Neuronal stem cell (in vitro differentiated cells): ENCODE measurements around the gene RNFT2.

Experiments used
- DNase-seq: peaks from one replicate; pipeline ENCODE4 v3.0.0-alpha.2; 2013; ENCODE audit warnings: low spot score
- H2AFZ ChIP-seq: one replicate; pipeline ENCODE4 v1.6.1; 2013; ENCODE audit warnings: mild to moderate bottlenecking, low read length, inconsistent platforms
- H2AK5ac ChIP-seq: 2 replicates; pipeline ENCODE4 v1.6.1; 2013; ENCODE audit warnings: low read depth, mild to moderate bottlenecking, inconsistent platforms, low read length, moderate library complexity, mixed read lengths
- H2BK120ac ChIP-seq: 2 replicates; pipeline ENCODE4 v1.6.1; 2013; ENCODE audit warnings: low read depth, mild to moderate bottlenecking, inconsistent platforms, low read length, moderate library complexity, mixed read lengths
- H2BK12ac ChIP-seq: one replicate; pipeline ENCODE4 v1.6.1; 2013; ENCODE audit warnings: low read length, inconsistent platforms
- H2BK15ac ChIP-seq: 2 replicates; pipeline ENCODE4 v1.6.1; 2013; ENCODE audit warnings: mild to moderate bottlenecking, low read length, inconsistent platforms, mixed read lengths
- H2BK5ac ChIP-seq: one replicate; pipeline ENCODE4 v1.6.1; 2013; ENCODE audit warnings: inconsistent platforms, mild to moderate bottlenecking, low read length, moderate library complexity
- H3K14ac ChIP-seq: one replicate; pipeline ENCODE4 v1.6.1; 2013; ENCODE audit warnings: low read length, inconsistent platforms
- H3K18ac ChIP-seq: 2 replicates; pipeline ENCODE4 v1.6.1; 2013; ENCODE audit warnings: low read length, inconsistent platforms
- H3K23ac ChIP-seq: 2 replicates; pipeline ENCODE4 v1.6.1; 2013; ENCODE audit warnings: low read depth, mild to moderate bottlenecking, mixed read lengths, low read length, inconsistent platforms; ENCODE audit not compliant: poor library complexity
- H3K27ac ChIP-seq: replicated peaks from 3 replicates; pipeline ENCODE4 v1.5.1; 2013; ENCODE audit warnings: low read length, inconsistent platforms
- H3K27me3 ChIP-seq, 3 experiments: 2 replicates each; pipeline ENCODE4 v1.6.1; 2013; ENCODE audit warnings: low read length in 3 of 3, mild to moderate bottlenecking in 2 of 3, inconsistent platforms in 1 of 3, low read depth in 1 of 3, mixed read lengths in 1 of 3, moderate library complexity in 1 of 3; ENCODE audit not compliant: control insufficient read depth in 3 of 3, insufficient read depth in 3 of 3
- H3K36me3 ChIP-seq, 2 donors: replicated peaks in 1 of 2; 2 replicates each; pipeline ENCODE4 v1.6.1; 2013; ENCODE audit warnings: low read length in 2 of 2; ENCODE audit not compliant: control insufficient read depth in 2 of 2, insufficient read depth in 2 of 2
- H3K4ac ChIP-seq: 2 replicates; pipeline ENCODE4 v1.6.1; 2013; ENCODE audit warnings: inconsistent platforms, mild to moderate bottlenecking, low read length, moderate library complexity
- H3K4me1 ChIP-seq, 2 donors: 1 replicate in 1 of 2; 2 replicates in 1 of 2; pipeline ENCODE4 v1.6.1; 2013; ENCODE audit warnings: low read length in 2 of 2, low read depth in 1 of 2; ENCODE audit not compliant: control insufficient read depth in 2 of 2, insufficient read depth in 1 of 2
- H3K4me2 ChIP-seq: one replicate; pipeline ENCODE4 v1.6.1; 2013; ENCODE audit warnings: mild to moderate bottlenecking, low read length, inconsistent platforms; ENCODE audit not compliant: insufficient read depth, poor library complexity, severe bottlenecking
- H3K4me3 ChIP-seq, 2 donors: 2 replicates each; pipeline ENCODE4 v1.5.1; 2013; ENCODE audit warnings: low read length in 2 of 2, mild to moderate bottlenecking in 2 of 2, inconsistent platforms in 1 of 2, moderate library complexity in 1 of 2
- H3K79me1 ChIP-seq: one replicate; pipeline ENCODE4 v1.6.1; 2013; ENCODE audit warnings: low read depth, mild to moderate bottlenecking, inconsistent platforms, low read length, moderate library complexity
- H3K9ac ChIP-seq: one replicate; pipeline ENCODE4 v1.6.1; 2013; ENCODE audit warnings: mild to moderate bottlenecking, low read depth, low read length, inconsistent platforms; ENCODE audit not compliant: poor library complexity
- H3K9me3 ChIP-seq, 2 donors: replicated peaks in 1 of 2; 2 replicates each; pipeline versions ENCODE3 to v1.6.1; 2013; ENCODE audit warnings: low read length in 2 of 2, mild to moderate bottlenecking in 2 of 2, inconsistent platforms in 1 of 2, low read depth in 1 of 2, mixed read lengths in 1 of 2, moderate library complexity in 1 of 2; ENCODE audit not compliant: control insufficient read depth in 2 of 2, insufficient read depth in 1 of 2
- H4K8ac ChIP-seq: one replicate; pipeline ENCODE4 v1.6.1; 2013; ENCODE audit warnings: low read depth, mild to moderate bottlenecking, inconsistent platforms, low read length, moderate library complexity
- H4K91ac ChIP-seq: one replicate; pipeline ENCODE4 v1.6.1; 2013; ENCODE audit warnings: low read length, low read depth, mild to moderate bottlenecking, inconsistent platforms; ENCODE audit not compliant: poor library complexity
- WGBS, 2 donors: extraction: QIAGEN DNeasy Blood & Tissue Kit; methylation state at CpG; one replicate each; pipeline ENCODE4 v1.1.7; 2013; ENCODE audit warnings: missing lambda C conversion rate in 2 of 2, mixed read lengths in 1 of 2; ENCODE audit not compliant: insufficient read length in 2 of 2, insufficient replicate concordance in 1 of 2; ENCODE audit errors: extremely low coverage in 2 of 2; 5-methylcytosine and 5-hydroxymethylcytosine counted together

Gene RNFT2

GRCh38 chr12:116890330-116890729 lies 152.2 kb downstream of the RNFT2 start:
- WGBS, 2 donors, result no CpG with 5 or more reads among the region's 2 CpGs
- no peak overlapping the region for H2AK5ac ChIP-seq
- no peak for DNase-seq
- no peak overlapping the region for H3K27ac ChIP-seq
- H3K9ac ChIP-seq, result no peak overlapping the region
- no peak overlapping the region for H2BK12ac ChIP-seq
- H2BK15ac ChIP-seq, result no peak overlapping the region
- H2BK5ac ChIP-seq, result no peak overlapping the region
- no peak overlapping the region for H3K4me2 ChIP-seq
- H4K8ac ChIP-seq, result no peak overlapping the region
- H2AFZ ChIP-seq, result no peak overlapping the region
- no peaks in the 10 kb centered on the region for H3K36me3 ChIP-seq
- no peak overlapping the region for H3K4me3 ChIP-seq
- no peak overlapping the region for H3K18ac ChIP-seq
- H4K91ac ChIP-seq, result no peak overlapping the region
- no peaks in the 10 kb centered on the region for H3K79me1 ChIP-seq
- no peak overlapping the region for H2BK120ac ChIP-seq
- H3K23ac ChIP-seq, result no peak overlapping the region
- no peak overlapping the region for H3K4ac ChIP-seq
- no peak overlapping the region for H3K14ac ChIP-seq
- H3K27me3 ChIP-seq, result peaks cover 0 to 19% (median 0%) of the 10 kb centered on the region in 3 experiments
- peaks cover 0 to 2% of the 10 kb centered on the region in 2 donors for H3K9me3 ChIP-seq
- no peaks in the 10 kb centered on the region for H3K4me1 ChIP-seq

GRCh38 chr12:116891019-116891418 lies 152.9 kb downstream of the RNFT2 start:
- Histone ChIP-seq H2BK120ac (no peak overlapping the region), H3K9ac (no peak overlapping the region), H3K27ac (no peak overlapping the region), H2BK5ac (no peak overlapping the region), H3K27me3 (peaks cover 0 to 19% (median 0%) of the 10 kb centered on the region in 3 experiments), H3K4me3 (no peak overlapping the region), H4K8ac (no peak overlapping the region), H4K91ac (no peak overlapping the region), H3K36me3 (no peaks in the 10 kb centered on the region), H3K4me1 (no peaks in the 10 kb centered on the region), H2BK15ac (no peak overlapping the region), H3K14ac (no peak overlapping the region), H3K9me3 (peaks cover 0 to 2% of the 10 kb centered on the region in 2 donors), H3K4ac (no peak overlapping the region), H2BK12ac (no peak overlapping the region), H2AFZ (no peak overlapping the region), H3K79me1 (no peaks in the 10 kb centered on the region), H3K23ac (no peak overlapping the region), H2AK5ac (no peak overlapping the region), H3K18ac (no peak overlapping the region), H3K4me2 (no peak overlapping the region)
- no peak for DNase-seq
- no CpG with 5 or more reads among the region's 3 CpGs for WGBS, 2 donors

GRCh38 chr12:116892349-116893140 lies 154.4 kb downstream of the RNFT2 start:
- Histone ChIP-seq H2AK5ac (no peak overlapping the region), H3K4me2 (no peak overlapping the region), H2BK15ac (no peak overlapping the region), H2AFZ (no peak overlapping the region), H3K18ac (no peak overlapping the region), H3K27me3 (peaks cover 0 to 13% (median 0%) of the 10 kb centered on the region in 3 experiments), H3K36me3 (no peaks in the 10 kb centered on the region), H2BK12ac (no peak overlapping the region), H3K4me1 (no peaks in the 10 kb centered on the region), H3K79me1 (no peaks in the 10 kb centered on the region), H3K23ac (no peak overlapping the region), H2BK120ac (no peak overlapping the region), H2BK5ac (no peak overlapping the region), H4K91ac (no peak overlapping the region), H3K14ac (no peak overlapping the region), H3K9me3 (peaks cover 1 to 2% of the 10 kb centered on the region in 2 donors), H3K27ac (no peak overlapping the region), H3K4ac (no peak overlapping the region), H4K8ac (no peak overlapping the region), H3K4me3 (no peak overlapping the region), H3K9ac (no peak overlapping the region)
- no CpG with 5 or more reads among the region's 12 CpGs for WGBS, 2 donors
- DNase-seq, result no peak

GRCh38 chr12:116894913-116895312 lies 156.8 kb downstream of the RNFT2 start:
- peaks cover 0 to 3% (median 0%) of the 10 kb centered on the region in 3 experiments for H3K27me3 ChIP-seq
- H2BK12ac ChIP-seq, result no peak overlapping the region
- no peak overlapping the region for H3K23ac ChIP-seq
- H3K4ac ChIP-seq, result no peak overlapping the region
- no peaks in the 10 kb centered on the region for H3K79me1 ChIP-seq
- H3K27ac ChIP-seq, result no peak overlapping the region
- H2AFZ ChIP-seq, result no peak overlapping the region
- no peak overlapping the region for H2BK120ac ChIP-seq
- no peak overlapping the region for H3K9ac ChIP-seq
- H4K91ac ChIP-seq, result no peak overlapping the region
- no peak for DNase-seq
- H3K18ac ChIP-seq, result no peak overlapping the region
- no peak overlapping the region for H2BK15ac ChIP-seq
- H4K8ac ChIP-seq, result no peak overlapping the region
- H3K9me3 ChIP-seq, result peaks cover 1 to 2% of the 10 kb centered on the region in 2 donors
- H2AK5ac ChIP-seq, result no peak overlapping the region
- no peaks in the 10 kb centered on the region for H3K36me3 ChIP-seq
- no peak overlapping the region for H3K4me2 ChIP-seq
- no peak overlapping the region for H2BK5ac ChIP-seq
- H3K14ac ChIP-seq, result no peak overlapping the region
- no CpG with 5 or more reads among the region's 3 CpGs for WGBS, 2 donors
- H3K4me3 ChIP-seq, result no peak overlapping the region
- H3K4me1 ChIP-seq, result peaks cover 0 to 5% of the 10 kb centered on the region in 2 donors
